ENCODE data around the gene ABCB8. TPM values are rescaled to one million over a fixed set of nuclear protein-coding genes. Genes with fewer than 3 reads are reported as not detected.

ABCB8 gene
- polyA plus RNA-seq, 1 donor (not counting 4 experiments of a cell fraction or from before 2014, with no cell fraction given) = 15.5 TPM

- H3K4me1 ChIP-seq (ENCODE audit: control insufficient read depth, extremely low read depth, insufficient read depth, low read length) = peaks cover 27% of the 10 kb centered on the region
- H3K4me3 ChIP-seq (ENCODE audit: control insufficient read depth in 2 of 3, extremely low read depth in 1 of 3, insufficient read depth in 2 of 3, low read depth in 1 of 3, low read length in 3 of 3) = peak overlapping the region; percentile 80 to 90 (median 83)
- no peaks in the 10 kb centered on the region for H3K9me3 ChIP-seq (ENCODE audit: control insufficient read depth, low read depth, low read length)
- peak overlapping the region; percentile 92 for H3K27ac ChIP-seq (ENCODE audit: control insufficient read depth, insufficient read depth, low read length)
- H3K79me2 ChIP-seq (ENCODE audit: control insufficient read depth, insufficient read depth, low read length) = peaks cover 60% of the 10 kb centered on the region
- H3K9me1 ChIP-seq (ENCODE audit: control insufficient read depth, extremely low read depth, insufficient read depth, low read length) = no peaks in the 10 kb centered on the region
- TF ChIP-seq CTCF (optimal IDR thresholded peaks at IDR 0.05 in 1 of 3, IDR thresholded peaks at IDR 0.05 in 1 of 3, conservative IDR thresholded peaks at IDR 0.05 in 1 of 3; ENCODE audit: extremely low read depth in 1 of 3, insufficient read depth in 2 of 3, low read length in 3 of 3) = peak in 1 of 3 experiments; percentile 44
- TF ChIP-seq EZH2 (IDR thresholded peaks at IDR 0.05; ENCODE audit: low read length) = no peak
- peaks cover 0 to 5% of the 10 kb centered on the region in 2 experiments for H3K36me3 ChIP-seq (ENCODE audit: control insufficient read depth in 2 of 2, extremely low read depth in 1 of 2, insufficient read depth in 2 of 2, low read length in 2 of 2)
- peak overlapping the region; percentile 93 for H3K9ac ChIP-seq (ENCODE audit: control insufficient read depth, extremely low read depth, insufficient read depth, low read length)
- peaks cover 5% of the 10 kb centered on the region for H4K20me1 ChIP-seq (ENCODE audit: control insufficient read depth, extremely low read depth, insufficient read depth, low read length)
- H2AFZ ChIP-seq (ENCODE audit: control insufficient read depth, low read length) = peak overlapping the region; percentile 46
- FAIRE-seq (no peak), DNase-seq (ENCODE audit: low read depth, low spot score) (no peak)
- H3K4me2 ChIP-seq (ENCODE audit: control insufficient read depth, extremely low read depth, insufficient read depth, low read depth, low read length) = peak overlapping the region; percentile 99
- no peaks in the 10 kb centered on the region for H3K27me3 ChIP-seq (ENCODE audit: control insufficient read depth, extremely low read depth, insufficient read depth, low read length)
- dilution Hi-C loops (cut with MboI; ENCODE audit: extremely low pct_ligation_motif_present, low sequenced_read_pairs) = no loop called here
Measured at GRCh38 chr7:151087245-151088018, 59.2 kb downstream of the ABCB8 start.

GRCh38 chr7:151088019-151088855 is 60.0 kb downstream of the ABCB8 start:
- FAIRE-seq (no peak), DNase-seq (ENCODE audit: low read depth, low spot score) (no peak)
- peak overlapping the region; percentile 99 for H3K4me2 ChIP-seq (ENCODE audit: control insufficient read depth, extremely low read depth, insufficient read depth, low read depth, low read length)
- peaks cover 64% of the 10 kb centered on the region for H3K79me2 ChIP-seq (ENCODE audit: control insufficient read depth, insufficient read depth, low read length)
- H2AFZ ChIP-seq (ENCODE audit: control insufficient read depth, low read length) = no peak overlapping the region
- peaks cover 5% of the 10 kb centered on the region for H4K20me1 ChIP-seq (ENCODE audit: control insufficient read depth, extremely low read depth, insufficient read depth, low read length)
- peaks cover under 1 to 6% of the 10 kb centered on the region in 2 experiments for H3K36me3 ChIP-seq (ENCODE audit: control insufficient read depth in 2 of 2, extremely low read depth in 1 of 2, insufficient read depth in 2 of 2, low read length in 2 of 2)
- peak overlapping the region; percentile 80 to 90 (median 83) for H3K4me3 ChIP-seq (ENCODE audit: control insufficient read depth in 2 of 3, extremely low read depth in 1 of 3, insufficient read depth in 2 of 3, low read depth in 1 of 3, low read length in 3 of 3)
- dilution Hi-C loops (cut with MboI; ENCODE audit: extremely low pct_ligation_motif_present, low sequenced_read_pairs) = no loop called here
- no peaks in the 10 kb centered on the region for H3K9me1 ChIP-seq (ENCODE audit: control insufficient read depth, extremely low read depth, insufficient read depth, low read length)
- H3K4me1 ChIP-seq (ENCODE audit: control insufficient read depth, extremely low read depth, insufficient read depth, low read length) = peaks cover 25% of the 10 kb centered on the region
- no peaks in the 10 kb centered on the region for H3K9me3 ChIP-seq (ENCODE audit: control insufficient read depth, low read depth, low read length)
- no peak for TF ChIP-seq CTCF (optimal IDR thresholded peaks at IDR 0.05 in 1 of 3, IDR thresholded peaks at IDR 0.05 in 1 of 3, conservative IDR thresholded peaks at IDR 0.05 in 1 of 3; ENCODE audit: extremely low read depth in 1 of 3, insufficient read depth in 2 of 3, low read length in 3 of 3)
- no peak for TF ChIP-seq EZH2 (IDR thresholded peaks at IDR 0.05; ENCODE audit: low read length)
- H3K27me3 ChIP-seq (ENCODE audit: control insufficient read depth, extremely low read depth, insufficient read depth, low read length) = no peaks in the 10 kb centered on the region
- H3K27ac ChIP-seq (ENCODE audit: control insufficient read depth, insufficient read depth, low read length) = peak overlapping the region; percentile 92
- H3K9ac ChIP-seq (ENCODE audit: control insufficient read depth, extremely low read depth, insufficient read depth, low read length) = peak overlapping the region; percentile 93

All from keratinocyte (primary cell).